H7 (cell line): Measurements from ENCODE around the gene TMEM233. TPM values are rescaled to one million over a fixed set of nuclear protein-coding genes. Genes with fewer than 3 reads are reported as not detected.

Experiments used
- DNase-seq: peaks from one replicate; pipeline ENCODE4 v3.0.0; 2012
- H3K27me3 ChIP-seq: 2 replicates; pipeline ENCODE4 v1.6.0; 2011; ENCODE audit warnings: mild to moderate bottlenecking, low read length; ENCODE audit not compliant: control insufficient read depth, insufficient read depth
- H3K36me3 ChIP-seq: replicated peaks from 2 replicates; pipeline ENCODE4 v1.5.1; 2011; ENCODE audit warnings: low read length; ENCODE audit not compliant: control insufficient read depth, insufficient read depth
- H3K4me3 ChIP-seq: 2 replicates; pipeline ENCODE4 v1.5.1; 2011; ENCODE audit warnings: low read depth, mild to moderate bottlenecking, control low read depth, low read length, moderate library complexity; ENCODE audit not compliant: insufficient read depth
- total RNA-seq: library from RNA; depleted of rRNA; stranded (reverse); fragments of >200 nt; shearing (Covaris generic); gene quantifications from 2 replicates; pipeline ENCODE4 v1.2.3, GENCODE V29; 2014

Gene TMEM233
- total RNA-seq, 1 experiment from 2014 or later, result not detected

DNA sequence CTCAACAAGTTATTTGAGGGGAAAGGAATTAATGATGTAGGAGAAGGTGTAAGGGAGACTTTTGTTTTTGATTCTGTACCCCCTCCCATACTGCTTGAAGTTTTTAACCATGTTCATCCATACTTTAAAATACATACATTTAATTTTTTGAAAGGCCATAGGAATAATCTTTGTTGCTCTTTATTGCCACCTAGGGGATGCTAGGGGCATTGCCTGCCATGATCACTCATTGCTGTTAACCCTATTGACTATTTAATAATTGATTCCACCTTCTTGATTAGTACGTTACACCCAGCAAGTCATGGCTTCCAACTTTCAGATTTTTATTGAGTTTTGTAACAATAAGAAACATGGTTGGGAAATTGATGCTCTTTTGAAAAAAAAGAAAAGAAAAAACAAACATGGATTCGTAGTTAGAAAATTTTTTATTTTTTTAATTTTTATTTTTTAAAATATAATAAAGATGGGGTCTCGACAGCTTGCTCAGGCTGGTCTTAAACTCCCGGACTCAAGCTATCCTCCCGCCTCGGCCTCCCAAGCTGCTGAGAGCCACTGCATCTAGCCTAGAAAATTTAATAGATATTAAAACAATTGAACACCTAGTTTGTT, 65.8 kb downstream of the TMEM233 start:
- DNase-seq, result peak; percentile 68
- Histone ChIP-seq H3K27me3 (no peaks in the 10 kb centered on the region), H3K4me3 (no peak overlapping the region), H3K36me3 (no peaks in the 10 kb centered on the region)

GRCh38 chr12:119660076-119660475, 66.5 kb downstream of the TMEM233 start:
- H3K4me3 ChIP-seq, result no peak overlapping the region
- H3K36me3 ChIP-seq, result no peaks in the 10 kb centered on the region
- no peaks in the 10 kb centered on the region for H3K27me3 ChIP-seq
- no peak for DNase-seq

GRCh38 chr12:119661882-119662281, 68.3 kb downstream of the TMEM233 start:
- no peak for DNase-seq

GRCh38 chr12:119664642-119665041, 71.1 kb downstream of the TMEM233 start:
- DNase-seq, result no peak
- no peaks in the 10 kb centered on the region for H3K36me3 ChIP-seq
- no peak overlapping the region for H3K4me3 ChIP-seq
- no peaks in the 10 kb centered on the region for H3K27me3 ChIP-seq

More at GRCh38 chr12:119661882-119662281, 68.3 kb downstream of the TMEM233 start:
- Histone ChIP-seq H3K36me3 (no peaks in the 10 kb centered on the region), H3K27me3 (no peaks in the 10 kb centered on the region), H3K4me3 (no peak overlapping the region)

GRCh38 chr12:119665164-119665929, 71.8 kb downstream of the TMEM233 start:
- Histone ChIP-seq H3K36me3 (peaks cover 1% of the 10 kb centered on the region; the same call in 1 of the 2 replicates), H3K27me3 (no peaks in the 10 kb centered on the region), H3K4me3 (no peak overlapping the region)
- DNase-seq, result no peak

DNA sequence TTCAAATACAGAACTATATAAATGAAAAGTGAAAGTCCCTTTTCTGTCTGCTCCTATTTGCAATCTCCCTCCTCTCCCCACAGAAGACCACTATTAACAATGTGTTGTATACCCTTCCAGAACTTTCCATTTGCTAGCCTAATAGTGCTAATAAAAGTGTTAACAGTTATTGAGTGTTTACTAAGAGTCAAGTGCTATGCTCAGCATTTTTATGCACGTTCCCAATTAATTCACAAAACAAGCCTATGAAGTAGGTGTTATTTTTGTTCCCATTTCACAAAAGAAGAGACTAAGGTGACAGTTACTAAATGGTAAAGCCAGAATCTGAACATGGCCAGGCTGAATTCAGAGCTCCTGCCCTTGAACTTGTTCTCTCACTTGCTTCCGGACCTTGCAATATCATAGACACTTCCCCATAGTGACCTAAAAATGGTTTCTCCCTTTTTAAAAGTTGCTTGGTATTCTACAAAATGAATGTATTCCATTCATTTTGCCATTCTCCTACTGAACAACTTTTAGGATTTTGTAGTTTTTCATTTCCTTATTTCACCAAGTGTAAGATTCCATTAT, 72.7 kb downstream of the TMEM233 start:
- no peak for DNase-seq

GRCh38 chr12:119666900-119667576, 73.5 kb downstream of the TMEM233 start:
- no peak for DNase-seq
- peak overlapping the region; percentile 97 for H3K4me3 ChIP-seq
- no peaks in the 10 kb centered on the region for H3K27me3 ChIP-seq
- peaks cover 4% of the 10 kb centered on the region for H3K36me3 ChIP-seq

More for the DNA sequence above, 72.7 kb downstream of the TMEM233 start:
- Histone ChIP-seq H3K36me3 (peaks cover 3% of the 10 kb centered on the region), H3K27me3 (no peaks in the 10 kb centered on the region), H3K4me3 (no peak overlapping the region)

- Histone ChIP-seq H3K4me3 (peak within 1 kb of the TSS; percentile 97), H3K27me3 (no peaks in the 10 kb centered on the region), H3K36me3 (peaks cover 6% of the 10 kb centered on the region)
- DNase-seq, result peak; percentile 99
Observed at GRCh38 chr12:119667577-119668323, 74.2 kb downstream of the TMEM233 start, which contains the start of gene PRKAB1. TSS of gene PRKAB1 (plus strand) at chr12:119668133. CDS start at chr12:119668245, 112 bp downstream.

- DNase-seq, result no peak
- peaks cover 9% of the 10 kb centered on the region for H3K36me3 ChIP-seq
- H3K4me3 ChIP-seq, result peak overlapping the region; percentile 97
- H3K27me3 ChIP-seq, result no peaks in the 10 kb centered on the region
Observed at GRCh38 chr12:119668324-119668841, 74.8 kb downstream of the TMEM233 start.

- no peak for DNase-seq
- H3K36me3 ChIP-seq, result peaks cover 22% of the 10 kb centered on the region
- no peak overlapping the region for H3K4me3 ChIP-seq
- H3K27me3 ChIP-seq, result no peaks in the 10 kb centered on the region
Observed at GRCh38 chr12:119669744-119670472, 76.3 kb downstream of the TMEM233 start.

DNA sequence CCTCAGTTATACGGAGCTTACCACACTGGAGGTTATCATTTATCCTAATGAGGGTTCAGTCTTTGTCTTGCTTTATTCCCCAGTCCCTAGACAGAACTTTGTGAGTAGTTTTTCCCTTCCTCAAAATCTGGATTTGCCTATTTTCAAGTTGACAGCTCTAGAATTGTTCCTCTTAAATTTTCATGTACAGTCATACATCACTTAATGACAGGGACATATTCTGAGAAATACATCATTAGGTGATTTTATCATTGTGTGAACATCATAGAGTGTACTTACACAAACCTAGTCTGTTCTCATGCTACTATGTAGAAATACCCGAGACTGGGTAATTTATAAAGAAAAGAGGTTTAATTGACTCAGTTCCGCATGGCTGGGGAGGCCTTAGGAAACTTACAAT, 77.5 kb downstream of the TMEM233 start:
- Histone ChIP-seq H3K36me3 (peaks cover 28% of the 10 kb centered on the region), H3K4me3 (no peak overlapping the region), H3K27me3 (no peaks in the 10 kb centered on the region)
- DNase-seq, result no peak

DNA sequence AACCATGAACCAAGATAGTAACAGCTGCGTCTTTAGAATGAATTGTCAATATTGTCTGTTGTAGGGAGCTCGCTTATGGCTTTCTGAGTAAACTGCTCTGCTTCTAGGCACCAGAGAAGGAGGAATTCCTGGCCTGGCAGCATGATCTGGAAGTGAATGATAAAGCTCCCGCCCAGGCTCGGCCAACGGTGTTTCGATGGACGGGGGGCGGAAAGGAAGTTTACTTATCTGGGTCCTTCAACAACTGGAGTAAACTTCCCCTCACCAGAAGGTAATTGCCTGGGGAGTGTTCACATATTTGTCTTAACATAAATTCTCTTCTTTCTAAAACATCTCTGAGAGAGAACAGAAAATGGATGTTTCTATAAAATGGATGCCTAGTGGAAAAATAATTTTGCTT, 78.6 kb downstream of the TMEM233 start:
- H3K36me3 ChIP-seq, result peaks cover 39% of the 10 kb centered on the region
- H3K4me3 ChIP-seq, result no peak overlapping the region
- no peak for DNase-seq
- H3K27me3 ChIP-seq, result no peaks in the 10 kb centered on the region

GRCh38 chr12:119673634-119674033, 80.1 kb downstream of the TMEM233 start:
- Histone ChIP-seq H3K36me3 (peaks cover 49% of the 10 kb centered on the region), H3K27me3 (no peaks in the 10 kb centered on the region), H3K4me3 (no peak overlapping the region)
- no peak for DNase-seq
